ENCODE data around the gene RNU2-1. TPM values are rescaled to one million over a fixed set of nuclear protein-coding genes. Genes with fewer than 3 reads are reported as not detected.

RNU2-1 gene
- total RNA-seq, 2 experiments from 2014 or later: 3,772 to 4,070 TPM

GRCh38 chr17:43226393-43226792 is 7.4 kb downstream of the RNU2-1 start:
- Mint-ChIP-seq H3K27ac (no peak overlapping the region), H3K9me3 (no peaks in the 10 kb centered on the region), H3K4me3 (no peak overlapping the region), H3K4me1 (ENCODE audit: low read depth) (peaks cover 1% of the 10 kb centered on the region), H3K36me3 (ENCODE audit: low read depth) (peaks cover 3% of the 10 kb centered on the region), H3K27me3 (no peaks in the 10 kb centered on the region)
- ChIA-PET POLR2A (interaction anchor here (2.2 to 3.3 kb wide), 2 partner anchors 10 to 90 kb away, joined by 10 to 13 read pairs; no protein-coding TSS in a partner anchor), CTCF (interaction anchor here (0.6 kb wide), 1 partner anchor 202 kb away, joined by 3 read pairs; no protein-coding TSS in a partner anchor)
- intact Hi-C loops (cut with micrococcal nuclease): no loop called here
- ATAC-seq (no peak), DNase-seq (no peak)
- TF ChIP-seq CTCF (IDR thresholded peaks at IDR 0.05): no peak

- Mint-ChIP-seq H3K27me3 (no peaks in the 10 kb centered on the region), H3K9me3 (no peaks in the 10 kb centered on the region), H3K4me3 (no peak overlapping the region), H3K27ac (no peak overlapping the region), H3K4me1 (ENCODE audit: low read depth) (peaks cover 4% of the 10 kb centered on the region), H3K36me3 (ENCODE audit: low read depth) (peaks cover 3% of the 10 kb centered on the region)
- DNase-seq (no peak), ATAC-seq (no peak)
- CTCF ChIA-PET: no interaction called here
- intact Hi-C loops (cut with micrococcal nuclease): no loop called here
- no peak for TF ChIP-seq CTCF (IDR thresholded peaks at IDR 0.05)
- POLR2A ChIA-PET: interaction anchor here (1.1 to 9.6 kb wide), 3 partner anchors 8 to 92 kb away, joined by 4 to 113 read pairs (median 13); no protein-coding TSS in a partner anchor
Observed at GRCh38 chr17:43224146-43224705, 9.6 kb downstream of the RNU2-1 start.

- Mint-ChIP-seq H3K4me3 (no peak overlapping the region), H3K27ac (no peak overlapping the region), H3K4me1 (ENCODE audit: low read depth) (peaks cover 27% of the 10 kb centered on the region), H3K27me3 (no peaks in the 10 kb centered on the region), H3K36me3 (ENCODE audit: low read depth) (peaks cover 18% of the 10 kb centered on the region), H3K9me3 (no peaks in the 10 kb centered on the region)
- intact Hi-C loops (cut with micrococcal nuclease): no loop called here
- no peak for TF ChIP-seq CTCF (IDR thresholded peaks at IDR 0.05)
- ATAC-seq: no peak
- no peak for DNase-seq
- POLR2A ChIA-PET: interaction anchor here (9.6 kb wide), 1 partner anchor 95 kb away, joined by 113 read pairs; no protein-coding TSS in a partner anchor
- CTCF ChIA-PET: no interaction called here
Observed at GRCh38 chr17:43220511-43221125, 13.2 kb downstream of the RNU2-1 start.

GRCh38 chr17:43219746-43220380 is 13.9 kb downstream of the RNU2-1 start:
- H3K27ac Mint-ChIP-seq: no peak overlapping the region
- H3K36me3 Mint-ChIP-seq (ENCODE audit: low read depth): peaks cover 22% of the 10 kb centered on the region
- DNase-seq (no peak), ATAC-seq (no peak)
- peaks cover 27% of the 10 kb centered on the region for H3K4me1 Mint-ChIP-seq (ENCODE audit: low read depth)
- TF ChIP-seq CTCF (IDR thresholded peaks at IDR 0.05): no peak
- intact Hi-C loops (cut with micrococcal nuclease): loop anchor here (10.0 kb wide), 1 partner anchor 205 kb away; no protein-coding TSS in a partner anchor
- CTCF ChIA-PET: no interaction called here
- H3K27me3 Mint-ChIP-seq: no peaks in the 10 kb centered on the region
- H3K9me3 Mint-ChIP-seq: no peaks in the 10 kb centered on the region
- POLR2A ChIA-PET: interaction anchor here (9.6 kb wide), 1 partner anchor 96 kb away, joined by 113 read pairs; no protein-coding TSS in a partner anchor
- no peak overlapping the region for H3K4me3 Mint-ChIP-seq
